ENCODE results near the gene GNG7.
"Not testable (repeated sequence)": the region's sequence is repeated elsewhere in the genome, so short reads cannot be mapped to it uniquely, and the experiment has no call there.

Gene GNG7

DNA sequence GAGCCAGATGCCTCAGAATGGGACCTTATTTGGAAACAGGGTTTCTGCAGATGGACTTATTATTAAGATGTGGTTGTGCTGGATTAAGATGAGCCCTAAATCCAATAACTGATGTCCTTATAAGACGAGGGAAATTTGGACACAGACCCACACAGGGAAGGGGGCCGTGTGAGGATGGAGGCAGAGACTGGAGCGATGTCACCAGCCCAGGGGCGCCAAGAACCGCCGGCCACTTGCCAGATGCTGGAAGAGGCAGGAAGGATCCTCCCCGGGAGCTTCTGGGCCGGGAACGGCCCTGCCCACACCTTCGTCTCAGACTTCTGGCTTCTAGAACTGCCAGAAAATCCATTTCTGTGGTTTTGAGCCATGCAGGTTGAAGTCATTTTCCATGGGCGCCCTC, 26.6 kb downstream of the GNG7 start:
- no peak for DNase-seq (ENCODE audit: low read depth)

DNA sequence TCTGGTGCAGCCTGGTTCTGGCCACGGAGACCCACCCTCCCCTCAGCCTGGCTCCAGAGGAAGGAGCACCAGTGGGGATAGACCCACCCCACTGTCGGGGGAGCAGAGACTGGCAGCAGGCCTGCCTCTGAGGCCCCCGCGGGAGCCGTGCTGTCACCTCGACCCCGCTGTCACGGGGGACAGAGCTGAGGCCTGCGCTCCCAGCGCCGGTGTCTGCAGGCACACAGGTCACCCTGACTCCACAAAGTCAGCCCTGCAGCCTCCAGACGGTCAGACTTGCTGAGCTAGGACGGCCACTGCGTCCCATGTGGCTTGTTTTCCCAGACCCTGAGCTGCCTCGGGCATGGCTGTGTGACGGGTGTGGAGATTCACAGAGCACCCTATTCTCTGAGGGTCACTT, 32.3 kb downstream of the GNG7 start:
- no peak for DNase-seq (ENCODE audit: low read depth)

DNA sequence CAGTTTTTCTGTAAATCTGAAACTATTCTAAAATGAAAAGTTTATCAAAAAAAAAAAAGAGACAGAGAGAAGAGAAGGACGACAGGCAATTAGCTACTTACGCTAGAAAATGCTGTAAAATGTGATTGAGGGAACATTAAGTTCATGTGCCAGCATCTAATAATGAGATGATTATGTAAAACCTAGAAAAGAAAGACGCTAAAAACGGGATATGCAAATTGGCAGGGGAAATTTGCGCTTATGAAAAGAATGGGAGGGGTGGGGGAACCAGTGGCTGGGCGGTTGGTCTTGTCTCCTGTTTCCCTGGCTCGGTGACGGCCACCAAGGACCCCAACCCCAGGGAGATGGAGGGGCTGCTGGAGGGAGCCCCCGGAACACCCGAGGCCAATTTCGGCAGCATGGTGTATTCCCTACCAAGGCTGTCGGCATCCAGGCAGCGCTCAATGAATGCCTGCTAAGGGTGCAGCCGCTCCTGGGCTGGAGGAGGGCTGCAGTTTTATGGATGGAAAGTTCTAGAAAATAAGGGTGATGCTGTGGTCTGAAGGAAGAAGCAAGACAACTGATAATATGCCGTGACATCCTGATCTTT, 34.2 kb downstream of the GNG7 start:
- no peak for DNase-seq (ENCODE audit: low read depth)

DNA sequence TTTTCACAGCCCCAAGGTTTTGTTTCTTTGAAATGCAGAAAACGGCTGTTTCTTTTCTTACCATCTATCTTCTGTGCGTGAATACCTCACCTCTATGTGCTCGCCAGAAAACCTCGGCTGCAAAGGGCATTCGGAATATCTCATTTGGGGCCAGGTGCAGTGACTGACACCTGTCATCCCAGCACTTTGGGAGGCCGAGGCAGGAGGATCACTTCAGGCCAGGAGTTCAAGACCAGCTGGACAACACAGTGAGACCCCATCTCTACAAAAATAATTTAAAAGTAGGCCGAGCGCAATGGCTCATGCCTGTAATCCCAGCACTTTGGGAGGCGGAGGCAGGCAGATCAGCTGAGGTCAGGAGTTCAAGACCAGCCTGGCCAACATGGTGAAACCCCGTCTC, 35.1 kb downstream of the GNG7 start:
- not testable (repeated sequence) for DNase-seq (ENCODE audit: low read depth)

DNA sequence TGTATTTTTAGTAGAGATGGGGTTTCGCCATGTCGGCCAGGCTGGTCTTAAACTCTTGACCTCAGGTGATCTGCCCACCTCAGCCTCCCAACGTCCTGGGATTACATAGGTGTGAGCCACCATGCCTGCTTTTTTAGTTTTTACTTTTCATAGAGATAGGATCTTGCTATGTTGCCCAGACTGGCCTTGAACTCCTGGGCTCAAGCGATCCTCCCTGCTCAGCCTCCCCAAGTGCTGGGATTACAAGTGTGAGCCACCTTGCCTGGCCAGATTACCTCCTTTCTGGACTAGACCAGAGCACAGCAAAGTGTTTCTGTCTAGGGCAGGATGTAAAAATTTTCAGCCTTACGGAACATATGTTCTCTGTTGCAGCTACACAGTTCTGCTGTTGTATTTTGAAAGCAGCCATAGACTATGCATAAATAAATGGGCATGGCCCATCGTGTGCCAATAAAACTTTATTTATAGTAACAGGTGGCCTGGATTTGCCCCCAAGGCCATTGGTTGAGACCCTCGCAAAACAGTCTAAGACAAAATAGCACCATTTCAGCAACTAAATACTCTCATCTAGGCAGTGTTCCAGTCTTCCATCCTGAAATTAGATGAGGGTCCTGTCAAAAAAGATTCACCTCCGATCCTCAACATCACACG, 36.0 kb downstream of the GNG7 start:
- DNase-seq (ENCODE audit: low read depth), result no peak

DNA sequence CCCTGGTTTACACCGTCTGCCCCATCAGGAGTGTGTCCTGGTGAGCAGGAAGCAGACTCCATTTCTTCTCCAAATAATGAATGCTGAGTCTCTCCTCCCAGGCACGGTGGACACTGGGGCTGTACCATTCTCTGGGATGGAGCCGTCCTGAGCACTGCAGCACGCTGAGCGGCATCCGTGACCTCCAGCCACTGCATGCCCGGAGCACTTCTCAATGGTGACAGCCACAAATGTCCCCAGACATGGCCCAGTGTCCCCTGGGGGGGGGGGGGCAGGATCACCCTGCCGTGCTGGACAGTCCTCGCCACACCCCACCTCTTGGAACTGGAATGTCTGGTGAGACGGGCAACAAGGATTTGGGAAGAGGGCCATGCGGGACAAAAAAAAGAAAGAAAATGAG, 37.4 kb downstream of the GNG7 start:
- no peak for DNase-seq (ENCODE audit: low read depth)

DNA sequence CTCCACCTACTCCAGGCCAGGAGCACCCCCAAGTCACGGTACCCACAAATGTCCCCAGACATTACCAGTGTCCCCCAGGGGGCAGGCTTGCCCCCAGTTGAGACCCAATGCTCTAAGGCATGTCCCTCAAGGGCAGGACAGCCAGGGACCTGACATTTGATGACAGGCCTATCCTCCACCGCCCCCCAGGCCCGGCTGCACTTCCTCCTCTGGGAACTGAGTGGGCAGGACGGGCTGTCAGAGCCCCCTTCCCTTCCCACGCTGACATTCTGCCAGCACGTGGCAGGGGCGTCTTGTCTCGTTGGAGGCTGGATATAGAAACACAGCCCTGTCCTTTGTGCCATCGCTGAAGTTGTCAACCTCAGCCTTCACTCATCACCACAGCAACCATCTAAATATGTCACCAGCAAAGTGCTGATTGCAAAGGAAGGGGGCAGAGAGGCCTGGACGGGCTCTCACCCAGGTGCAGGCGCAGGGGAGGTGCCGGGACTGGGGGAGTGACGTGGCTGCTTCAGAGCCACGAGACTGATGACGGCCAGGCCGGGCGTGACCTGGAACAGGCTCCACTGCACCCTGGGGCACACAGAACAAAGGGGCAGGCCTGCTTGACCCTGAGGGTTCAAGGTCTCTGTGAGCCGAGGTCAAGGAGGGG, 38.4 kb downstream of the GNG7 start:
- no peak for DNase-seq (ENCODE audit: low read depth)

DNA sequence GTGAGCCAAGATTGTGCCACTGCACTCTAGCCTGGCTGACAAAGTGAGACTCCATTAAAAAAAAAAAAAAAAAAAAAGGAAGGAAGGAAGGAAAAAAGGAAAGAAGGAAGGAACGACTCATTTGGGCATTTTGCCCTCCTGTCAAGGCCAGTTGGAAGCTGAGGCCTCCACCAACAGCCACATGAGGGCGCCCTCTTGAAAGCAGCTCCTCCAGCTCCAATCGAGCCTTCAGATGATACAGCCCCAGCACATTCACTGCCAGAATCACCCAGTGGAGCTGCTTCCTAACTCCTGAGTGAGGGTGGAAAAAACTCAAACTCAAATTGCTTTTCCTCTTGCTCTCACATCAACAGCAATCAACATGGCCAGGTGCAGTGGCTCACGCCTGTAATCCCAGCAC, 40.9 kb downstream of the GNG7 start:
- DNase-seq (ENCODE audit: low read depth), result no peak

DNA sequence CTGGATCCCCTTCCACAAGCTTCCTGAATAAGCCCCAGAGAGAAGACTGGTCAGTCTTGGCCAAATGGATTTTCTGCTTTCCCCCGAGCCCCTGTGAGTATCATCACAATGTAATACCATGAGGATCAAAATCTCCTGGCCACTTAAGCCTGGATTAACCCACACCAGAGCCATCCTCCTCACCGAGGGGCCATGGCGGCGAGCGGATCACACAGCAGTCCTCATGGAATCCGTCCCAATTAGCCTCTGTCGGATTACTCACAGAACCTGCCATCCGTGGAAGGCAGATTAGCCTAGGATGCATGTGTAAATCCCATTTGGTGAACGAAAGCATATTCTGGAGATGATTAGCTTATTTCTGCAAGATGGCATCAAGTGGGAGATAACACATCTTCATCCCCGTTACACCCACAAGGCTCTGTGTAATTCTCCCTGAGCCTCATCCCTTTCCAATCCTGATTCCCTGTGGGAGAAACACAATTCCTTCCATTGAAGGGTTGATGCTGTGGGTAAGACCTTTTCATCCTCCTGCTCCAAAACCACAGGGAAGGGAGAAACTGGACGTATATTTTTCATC, 42.5 kb downstream of the GNG7 start:
- DNase-seq (ENCODE audit: low read depth), result no peak

DNA sequence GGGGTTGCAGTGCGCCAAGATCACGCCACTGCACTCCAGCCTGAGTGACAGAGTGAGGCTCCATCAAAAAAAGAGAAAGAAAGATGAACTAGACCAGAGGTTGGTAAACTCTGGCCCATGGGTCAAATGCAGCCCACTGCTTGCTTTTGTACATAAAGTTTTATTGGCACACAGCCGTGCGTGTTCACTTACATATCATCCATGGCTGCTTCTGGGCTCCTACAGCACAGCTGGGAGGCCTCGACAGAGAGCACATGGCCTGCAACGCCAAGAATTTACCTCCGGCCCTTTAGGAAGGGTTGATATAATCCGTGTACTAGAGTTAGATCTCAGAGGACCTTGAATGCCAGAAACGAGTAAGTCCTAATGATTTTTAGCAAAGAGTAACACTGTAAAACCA, 46.0 kb downstream of the GNG7 start:
- no peak for DNase-seq (ENCODE audit: low read depth)

DNA sequence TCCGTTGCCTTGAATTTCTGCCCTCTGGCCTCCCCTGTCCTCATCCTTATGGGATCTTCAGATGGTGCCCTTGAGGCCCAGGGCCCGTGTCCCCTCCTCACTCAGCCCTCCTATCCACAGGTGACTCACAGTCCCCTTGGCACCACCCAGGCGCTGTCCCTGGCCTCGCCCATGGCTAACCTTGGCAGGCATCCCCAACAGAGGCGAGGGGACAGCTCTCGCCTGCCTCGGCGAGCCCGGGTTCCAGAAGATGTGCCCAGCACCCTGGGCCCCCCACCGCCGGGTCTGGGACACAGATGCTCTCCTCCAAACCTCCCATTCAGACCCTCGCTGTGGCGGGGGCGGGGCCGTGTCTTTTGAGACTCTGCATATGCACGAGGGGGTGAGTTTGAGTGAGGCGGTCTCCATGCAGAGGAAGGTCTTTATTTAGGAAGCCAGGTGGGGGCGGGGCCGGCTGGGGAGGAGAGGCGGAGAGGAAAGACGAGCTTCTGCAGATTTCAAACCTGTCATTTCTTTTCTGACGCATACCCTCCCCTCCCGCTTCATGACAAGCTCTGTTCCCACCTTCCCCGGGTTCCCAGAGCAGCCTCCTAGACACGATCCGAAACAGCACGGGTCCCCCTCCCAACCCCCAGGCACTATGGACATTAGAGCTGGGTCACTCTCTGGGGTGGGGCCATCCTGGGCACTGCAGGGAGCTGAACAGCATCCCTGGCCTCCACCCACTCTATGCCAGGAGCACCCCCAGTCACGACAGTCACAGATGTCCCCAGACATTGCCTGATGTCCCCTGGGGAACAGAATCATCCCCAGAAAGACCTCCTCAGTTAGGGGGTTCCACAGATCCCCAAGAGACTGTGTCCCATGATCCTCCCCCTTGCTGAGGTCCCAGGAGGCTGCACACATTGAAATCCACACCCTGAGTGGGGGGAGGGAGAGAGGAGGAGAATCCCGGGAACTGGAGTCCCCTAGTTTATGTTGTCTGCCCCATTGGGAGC, 48.5 kb downstream of the GNG7 start:
- no peak for DNase-seq (ENCODE audit: low read depth)

DNA sequence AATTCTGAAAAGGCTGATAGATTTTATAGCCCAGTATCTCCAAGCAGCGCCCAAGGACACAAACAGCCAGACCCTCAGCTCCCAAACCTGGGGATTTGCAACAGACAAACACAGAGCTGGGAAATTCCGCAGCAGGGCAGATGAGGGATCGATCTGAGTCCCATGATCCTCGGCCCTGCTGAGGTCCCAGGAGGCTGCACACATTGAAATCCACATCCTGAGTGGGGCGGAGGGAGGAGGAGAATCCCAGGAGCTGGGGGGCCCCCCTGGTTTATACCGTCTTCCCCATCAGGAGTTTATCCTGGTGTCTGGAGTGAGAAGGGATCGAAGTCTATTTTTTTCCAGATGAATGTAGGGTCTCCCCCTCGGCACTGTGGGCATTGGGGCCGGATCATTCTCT, 49.3 kb downstream of the GNG7 start:
- no peak for DNase-seq (ENCODE audit: low read depth)

DNA sequence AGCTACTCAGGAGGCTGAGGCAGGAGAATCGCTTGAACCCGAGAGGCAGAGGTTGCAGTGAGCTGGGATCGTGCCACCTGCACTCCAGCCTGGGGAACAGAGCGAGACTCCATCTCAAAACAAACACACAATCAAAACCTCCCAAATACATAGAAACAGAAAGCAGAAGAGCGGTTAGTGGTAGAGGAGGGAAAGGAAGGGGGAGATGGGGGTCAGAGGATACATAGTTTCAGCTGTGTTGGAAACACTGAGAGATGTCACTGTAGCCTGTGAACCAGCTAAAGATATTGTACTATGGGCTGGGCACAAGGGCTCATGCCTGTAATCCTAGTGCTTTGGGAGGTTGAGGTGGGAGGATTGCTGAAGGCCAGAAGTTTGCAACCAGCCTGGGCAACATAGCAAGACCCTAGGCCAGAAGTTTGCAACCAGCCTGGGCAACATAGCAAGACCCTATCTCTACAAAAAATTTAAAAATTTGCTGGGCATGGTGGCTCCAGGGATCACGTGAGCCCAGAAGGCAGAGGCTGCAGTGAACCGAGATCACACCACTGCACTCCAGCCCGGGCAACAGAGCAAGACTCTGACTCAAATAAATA, 49.9 kb downstream of the GNG7 start:
- DNase-seq (ENCODE audit: low read depth), result no peak

DNA sequence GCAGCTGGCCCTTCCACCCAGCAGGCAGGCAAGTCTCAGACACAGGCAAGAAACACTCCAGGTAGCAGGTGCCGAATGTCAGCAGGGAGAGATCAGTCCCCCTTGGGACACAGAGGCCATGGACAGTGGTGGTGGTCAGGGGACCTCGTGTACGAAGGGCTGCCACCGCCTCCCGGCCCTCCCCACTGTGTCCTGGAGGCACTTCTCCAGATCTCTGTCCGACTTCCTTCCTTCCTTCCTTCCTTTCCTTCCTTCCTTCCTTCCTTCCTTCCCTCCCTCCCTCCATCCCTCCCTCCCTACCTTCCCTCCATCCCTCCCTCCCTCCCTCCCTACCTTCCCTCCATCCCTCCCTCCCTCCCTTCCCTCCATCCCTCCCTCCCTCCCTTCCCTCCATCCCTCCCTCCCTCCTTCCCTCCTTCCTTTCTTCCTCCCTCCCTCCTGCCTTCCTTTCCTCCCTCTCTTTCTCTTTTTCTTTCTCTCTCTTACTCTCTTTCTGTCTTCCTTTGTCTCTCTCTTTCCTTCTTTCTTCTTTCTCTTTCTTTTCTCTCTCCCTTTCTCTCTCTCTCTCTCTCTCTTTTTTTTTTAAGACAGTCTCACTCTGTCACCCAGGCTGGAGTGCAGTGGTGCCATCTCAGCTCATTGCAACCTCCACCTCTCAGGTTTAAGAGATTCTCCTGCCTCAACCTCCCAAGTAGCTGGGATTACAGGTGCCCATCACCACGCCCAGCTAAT, 51.3 kb downstream of the GNG7 start:
- DNase-seq (ENCODE audit: low read depth), result not testable (repeated sequence)

DNA sequence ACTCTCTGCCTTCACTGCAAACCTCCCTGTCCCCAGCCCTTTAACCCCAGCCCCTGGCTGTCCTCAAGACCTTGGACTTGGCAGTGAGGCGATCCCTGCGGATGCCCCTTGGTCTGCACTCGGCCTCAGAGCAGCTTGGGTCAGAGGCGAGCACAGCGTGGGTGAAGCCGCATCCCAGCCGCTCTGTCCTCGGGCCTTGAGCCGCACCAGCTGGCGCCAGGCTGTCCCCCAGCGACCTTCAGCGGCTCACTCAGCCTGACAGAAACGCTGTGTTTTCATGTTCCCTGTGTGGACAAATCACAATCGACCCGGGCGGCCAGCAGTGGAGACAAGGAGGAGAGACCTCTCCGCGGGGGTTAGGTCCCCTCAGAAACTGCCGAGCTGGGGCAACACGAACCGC, 52.0 kb downstream of the GNG7 start:
- no peak for DNase-seq (ENCODE audit: low read depth)

DNA sequence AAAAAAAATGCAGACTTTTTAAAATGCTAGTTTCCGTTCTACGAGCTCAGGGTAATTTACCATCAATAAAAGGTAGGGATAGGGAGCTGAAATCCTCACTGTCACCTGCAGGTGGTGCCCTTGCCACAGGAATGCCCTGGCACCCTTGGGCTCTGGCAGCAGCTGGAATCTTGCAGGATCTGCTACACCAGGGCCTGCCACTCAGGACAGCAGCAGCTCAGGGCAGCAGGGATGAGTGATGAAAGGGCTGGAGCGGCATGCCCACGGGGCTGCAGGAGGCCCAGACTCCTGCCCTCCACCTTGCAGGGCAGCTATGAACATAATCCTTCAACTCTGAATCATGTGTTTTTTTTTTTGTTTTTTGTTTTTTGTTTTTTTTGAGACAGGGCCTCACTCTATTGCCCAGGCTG, 54.0 kb downstream of the GNG7 start:
- DNase-seq (ENCODE audit: low read depth), result peak; percentile 65

DNA sequence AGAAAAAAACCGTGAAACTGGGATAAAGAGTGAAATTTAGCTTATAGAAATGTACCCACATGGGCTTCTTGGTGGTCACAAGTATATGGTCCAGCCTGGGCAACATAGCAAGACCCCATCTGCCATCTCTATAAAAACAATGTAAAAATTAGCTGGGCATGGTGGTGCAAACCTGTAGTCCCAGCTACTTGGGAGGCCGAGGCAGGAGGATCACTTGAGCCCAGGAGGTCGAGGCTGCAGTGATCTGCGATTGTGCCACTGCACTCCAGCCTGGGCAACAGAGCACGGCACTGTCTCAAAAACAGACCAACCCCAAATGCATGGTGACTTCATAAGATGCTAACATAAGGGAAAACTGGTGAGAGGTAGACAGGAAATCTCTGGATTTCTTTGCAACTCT, 54.4 kb downstream of the GNG7 start:
- DNase-seq (ENCODE audit: low read depth), result no peak

DNA sequence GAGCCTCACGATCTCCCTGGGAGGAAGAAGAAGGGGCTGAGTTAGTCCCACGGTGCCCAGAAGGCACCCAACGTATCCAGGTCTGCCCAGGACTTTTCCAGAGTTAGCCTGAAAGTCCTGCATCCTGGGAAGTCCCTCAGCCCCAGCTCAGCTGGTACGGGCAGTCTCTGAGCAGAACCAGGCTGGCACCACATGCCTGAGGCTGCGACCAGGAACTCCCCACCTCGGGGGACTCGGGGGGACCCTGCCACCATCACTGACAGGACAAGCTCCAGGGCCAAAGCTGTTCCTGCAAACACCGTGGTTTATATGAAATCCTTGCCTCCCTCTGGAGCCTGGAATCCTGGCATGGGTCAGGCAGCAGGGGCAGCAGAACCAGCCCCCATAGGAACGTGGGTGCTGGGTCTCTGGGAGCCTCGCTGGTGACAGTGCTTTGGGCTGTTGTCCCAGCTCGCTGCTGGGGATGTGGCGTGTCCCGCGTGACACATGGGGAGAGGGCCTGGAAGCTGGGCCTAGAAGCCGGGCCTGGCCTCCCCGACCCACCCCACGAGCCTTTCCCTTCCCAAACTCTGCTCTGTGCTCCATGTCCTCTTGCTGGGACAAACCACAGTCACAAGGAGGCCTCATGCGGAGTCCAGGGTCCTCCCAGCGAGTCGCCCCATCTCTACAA, 55.5 kb downstream of the GNG7 start:
- no peak for DNase-seq (ENCODE audit: low read depth)

DNA sequence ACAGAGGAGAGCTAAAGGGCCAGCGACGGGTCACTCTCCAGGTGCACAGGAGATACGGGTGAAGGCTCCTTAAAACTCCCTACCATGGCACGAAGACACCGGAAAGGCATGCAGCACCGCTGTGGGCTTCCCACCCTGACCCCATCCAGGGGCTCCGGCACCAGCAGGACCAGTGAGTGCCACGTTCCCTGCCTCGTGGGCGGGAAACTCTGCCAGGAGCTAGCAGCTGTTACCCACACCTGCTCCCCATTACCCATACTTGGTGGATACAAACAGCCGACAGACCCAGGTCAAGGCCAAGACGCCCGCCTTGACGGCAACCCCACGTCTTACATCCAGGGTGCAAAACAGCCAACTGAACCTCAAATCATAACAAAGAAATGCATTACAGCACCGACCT, 56.7 kb downstream of the GNG7 start:
- no peak for DNase-seq (ENCODE audit: low read depth)

DNA sequence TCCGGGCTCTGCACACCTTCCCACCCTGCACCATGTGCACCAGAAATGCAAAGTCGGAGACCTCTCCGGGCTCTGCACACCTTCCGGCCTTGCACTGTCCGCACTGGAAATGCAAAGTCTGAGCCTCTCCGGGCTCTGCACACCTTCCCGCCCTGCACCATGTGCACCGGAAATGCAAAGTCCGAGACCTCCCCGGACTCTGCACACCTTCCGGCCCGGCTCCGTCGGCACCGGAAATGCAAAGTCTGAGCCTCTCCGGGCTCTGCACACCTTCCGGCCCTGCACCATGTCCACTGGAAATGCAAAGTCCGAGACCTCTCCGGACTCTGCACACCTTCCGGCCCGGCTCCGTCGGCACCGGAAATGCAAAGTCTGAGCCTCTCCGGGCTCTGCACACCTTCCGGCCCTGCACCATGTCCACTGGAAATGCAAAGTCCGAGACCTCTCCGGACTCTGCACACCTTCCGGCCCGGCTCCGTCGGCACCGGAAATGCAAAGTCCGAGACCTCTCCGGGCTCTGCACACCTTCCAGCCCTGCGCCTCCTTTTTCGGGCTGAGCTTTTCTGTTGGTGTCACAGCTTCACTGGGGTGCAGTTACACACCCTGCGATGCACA, 59.3 kb downstream of the GNG7 start:
- not testable (repeated sequence) for DNase-seq (ENCODE audit: low read depth)

Measured in activated T-cell treated with anti-CD3 and anti-CD28 coated beads for 24 hours (primary cell).